ENCODE results near the gene RPS14. TPM values are rescaled to one million over a fixed set of nuclear protein-coding genes. Genes with fewer than 3 reads are reported as not detected.

Gene RPS14
- total RNA-seq, 1 donor from 2014 or later: 1,202 TPM

- H3K36me3 ChIP-seq: peaks cover 88% of the 10 kb centered on the region
- H3K9me3 ChIP-seq (replicated peaks): no peaks in the 10 kb centered on the region
- no peak overlapping the region for H3K27ac ChIP-seq (replicated peaks)
- intact Hi-C loops (cut with micrococcal nuclease): no loop called here
- H3K4me3 ChIP-seq: no peak overlapping the region
- no peaks in the 10 kb centered on the region for H3K27me3 ChIP-seq (ENCODE audit: low read depth)
- no peak for DNase-seq
- no peak for TF ChIP-seq CTCF (IDR thresholded peaks at IDR 0.05; ENCODE audit: borderline replicate concordance)
- no peaks in the 10 kb centered on the region for H3K4me1 ChIP-seq
These were observed 51.5 kb downstream of the RPS14 start for GRCh38 chr5:150397782-150398721.

- Histone ChIP-seq H3K4me1 (no peaks in the 10 kb centered on the region), H3K4me3 (no peak overlapping the region), H3K27me3 (ENCODE audit: low read depth) (no peaks in the 10 kb centered on the region), H3K9me3 (replicated peaks) (no peaks in the 10 kb centered on the region), H3K27ac (replicated peaks) (no peak overlapping the region), H3K36me3 (peaks cover 88% of the 10 kb centered on the region)
- intact Hi-C loops (cut with micrococcal nuclease): no loop called here
- no peak for DNase-seq
- TF ChIP-seq CTCF (IDR thresholded peaks at IDR 0.05; ENCODE audit: borderline replicate concordance): no peak
These were observed 52.3 kb downstream of the RPS14 start for GRCh38 chr5:150397146-150397781.

DNA sequence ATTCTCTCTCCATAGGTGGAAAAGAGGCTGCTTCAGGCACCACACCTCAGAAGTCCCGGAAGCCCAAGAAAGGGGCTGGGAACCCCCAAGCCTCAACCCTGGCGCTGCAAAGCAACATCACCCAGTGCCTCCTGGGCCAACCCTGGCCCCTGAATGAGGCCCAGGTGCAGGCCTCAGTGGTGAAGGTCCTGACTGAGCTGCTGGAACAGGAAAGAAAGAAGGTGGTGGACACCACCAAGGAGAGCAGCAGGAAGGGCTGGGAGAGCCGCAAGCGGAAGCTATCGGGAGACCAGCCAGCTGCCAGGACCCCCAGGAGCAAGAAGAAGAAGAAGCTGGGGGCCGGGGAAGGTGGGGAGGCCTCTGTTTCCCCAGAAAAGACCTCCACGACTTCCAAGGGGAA lies 53.3 kb downstream of the RPS14 start:
- Histone ChIP-seq H3K27me3 (ENCODE audit: low read depth) (no peaks in the 10 kb centered on the region), H3K27ac (replicated peaks) (no peak overlapping the region), H3K9me3 (replicated peaks) (no peaks in the 10 kb centered on the region), H3K4me3 (no peak overlapping the region), H3K4me1 (no peaks in the 10 kb centered on the region), H3K36me3 (peaks cover 96% of the 10 kb centered on the region)
- no peak for TF ChIP-seq CTCF (IDR thresholded peaks at IDR 0.05; ENCODE audit: borderline replicate concordance)
- intact Hi-C loops (cut with micrococcal nuclease): no loop called here
- DNase-seq: no peak

- no peak for DNase-seq
- H3K4me1 ChIP-seq: no peaks in the 10 kb centered on the region
- H3K4me3 ChIP-seq: no peak overlapping the region
- intact Hi-C loops (cut with micrococcal nuclease): no loop called here
- no peak overlapping the region for H3K27ac ChIP-seq (replicated peaks)
- no peaks in the 10 kb centered on the region for H3K9me3 ChIP-seq (replicated peaks)
- H3K36me3 ChIP-seq: peaks cover 98% of the 10 kb centered on the region
- H3K27me3 ChIP-seq (ENCODE audit: low read depth): no peaks in the 10 kb centered on the region
- TF ChIP-seq CTCF (IDR thresholded peaks at IDR 0.05; ENCODE audit: borderline replicate concordance): no peak
These were observed 53.9 kb downstream of the RPS14 start for GRCh38 chr5:150395688-150395975.

DNA sequence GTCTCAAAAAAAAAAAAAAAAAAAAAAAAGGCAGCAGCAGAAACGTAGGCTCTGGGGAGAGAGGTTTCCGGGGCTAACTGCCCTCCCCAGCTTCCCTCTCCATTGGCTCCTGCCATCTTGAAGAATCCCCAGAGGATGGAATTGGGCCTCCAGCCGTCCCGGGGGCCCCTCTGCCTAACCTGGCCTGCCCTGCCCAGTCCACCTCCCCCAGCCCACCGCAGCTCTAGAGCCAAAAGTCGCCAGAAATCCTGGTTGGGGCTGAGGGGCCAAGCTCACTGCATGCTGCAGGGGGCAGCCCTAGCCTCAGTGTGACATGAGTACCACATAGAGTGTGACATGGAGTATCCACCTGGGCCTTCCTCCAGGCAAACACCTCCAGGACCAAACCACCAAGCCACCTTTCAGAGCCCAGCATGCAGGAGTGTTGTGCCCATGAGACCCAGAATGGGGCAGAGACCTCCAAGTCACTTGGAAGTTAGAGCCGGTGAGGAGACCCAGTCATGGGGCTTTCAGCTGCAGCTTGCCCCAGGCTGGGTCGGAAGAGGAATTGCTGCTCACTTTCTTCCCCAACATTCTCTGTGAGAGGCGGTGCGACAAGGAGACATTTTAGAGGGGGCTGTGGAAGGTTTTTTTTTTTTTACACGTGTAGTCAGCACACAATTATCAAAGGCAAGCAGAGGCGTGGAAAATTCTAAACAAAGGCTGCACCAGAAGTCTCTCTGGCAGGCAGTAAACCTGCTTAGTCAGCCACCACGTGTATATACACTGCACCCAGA lies 54.4 kb downstream of the RPS14 start:
- Histone ChIP-seq H3K4me1 (no peaks in the 10 kb centered on the region), H3K4me3 (no peak overlapping the region), H3K27me3 (ENCODE audit: low read depth) (no peaks in the 10 kb centered on the region), H3K36me3 (peaks cover 98% of the 10 kb centered on the region), H3K9me3 (replicated peaks) (no peaks in the 10 kb centered on the region), H3K27ac (replicated peaks) (no peak overlapping the region)
- DNase-seq: no peak
- peak; percentile 10 for TF ChIP-seq CTCF (IDR thresholded peaks at IDR 0.05; ENCODE audit: borderline replicate concordance)
- intact Hi-C loops (cut with micrococcal nuclease): no loop called here
